ENCODE measurements around the gene C3AR1. TPM values are rescaled to one million over a fixed set of nuclear protein-coding genes. Genes with fewer than 3 reads are reported as not detected.
A peak's percentile ranks its signal among the peaks of the same experiment; 100 is the strongest.

C3AR1 gene
- total and polyA plus RNA-seq, 2 of the 13 experiments (the other 11 are each of a cell fraction or from before 2014, with no cell fraction given) = not detected

DNA sequence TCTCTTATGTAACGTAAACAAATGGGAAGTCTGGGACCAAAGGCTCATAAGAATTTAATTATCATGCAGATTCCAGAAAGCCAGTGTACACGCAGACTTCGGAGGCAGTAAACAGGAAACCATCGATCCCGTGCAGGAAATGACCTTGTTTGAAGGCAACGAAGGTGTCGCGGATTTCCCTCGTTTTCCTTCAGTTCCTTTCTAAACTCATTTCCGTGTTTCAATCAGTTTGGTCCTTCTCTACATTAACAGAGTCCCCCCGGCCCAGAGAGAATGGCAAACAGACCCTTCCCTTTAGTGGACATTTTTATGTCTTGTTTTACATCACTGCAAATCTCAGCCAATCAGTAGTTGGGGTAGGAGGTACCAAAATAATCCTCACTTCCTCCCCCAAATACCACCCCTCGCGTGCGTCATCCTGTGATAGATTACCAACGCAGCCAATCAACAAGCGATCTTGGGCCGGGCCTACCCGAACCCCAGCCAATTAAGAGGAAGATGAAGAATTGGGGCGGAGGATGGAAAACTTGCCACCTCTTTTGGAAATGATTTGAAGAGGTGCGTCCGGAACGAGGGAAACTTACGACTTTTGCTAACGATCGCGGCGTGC, 39.8 kb downstream of the C3AR1 start (continued):
- TF ChIP-seq ZFP37 (CRISPR knock-in tag; IDR thresholded peaks at IDR 0.05; ENCODE audit: borderline replicate concordance) = no peak
- TF ChIP-seq HOXA3 (CRISPR knock-in tag; IDR thresholded peaks at IDR 0.05) = peak; percentile 11
- TF ChIP-seq ZKSCAN8 (CRISPR knock-in tag; IDR thresholded peaks at IDR 0.05; ENCODE audit: borderline replicate concordance) = no peak
- no peak; the same call in 1 of the 2 replicates for TF ChIP-seq ZSCAN21 (CRISPR knock-in tag; IDR thresholded peaks at IDR 0.05; ENCODE audit: borderline replicate concordance)
- TF ChIP-seq STAT5B (CRISPR knock-in tag; IDR thresholded peaks at IDR 0.05) = no peak
- TF ChIP-seq, protein P1, sequence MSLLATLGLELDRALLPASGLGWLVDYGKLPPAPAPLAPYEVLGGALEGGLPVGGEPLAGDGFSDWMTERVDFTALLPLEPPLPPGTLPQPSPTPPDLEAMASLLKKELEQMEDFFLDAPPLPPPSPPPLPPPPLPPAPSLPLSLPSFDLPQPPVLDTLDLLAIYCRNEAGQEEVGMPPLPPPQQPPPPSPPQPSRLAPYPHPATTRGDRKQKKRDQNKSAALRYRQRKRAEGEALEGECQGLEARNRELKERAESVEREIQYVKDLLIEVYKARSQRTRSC (CRISPR knock-in tag; IDR thresholded peaks at IDR 0.05; ENCODE audit: low read depth) = no peak
- TF ChIP-seq, protein P2, sequence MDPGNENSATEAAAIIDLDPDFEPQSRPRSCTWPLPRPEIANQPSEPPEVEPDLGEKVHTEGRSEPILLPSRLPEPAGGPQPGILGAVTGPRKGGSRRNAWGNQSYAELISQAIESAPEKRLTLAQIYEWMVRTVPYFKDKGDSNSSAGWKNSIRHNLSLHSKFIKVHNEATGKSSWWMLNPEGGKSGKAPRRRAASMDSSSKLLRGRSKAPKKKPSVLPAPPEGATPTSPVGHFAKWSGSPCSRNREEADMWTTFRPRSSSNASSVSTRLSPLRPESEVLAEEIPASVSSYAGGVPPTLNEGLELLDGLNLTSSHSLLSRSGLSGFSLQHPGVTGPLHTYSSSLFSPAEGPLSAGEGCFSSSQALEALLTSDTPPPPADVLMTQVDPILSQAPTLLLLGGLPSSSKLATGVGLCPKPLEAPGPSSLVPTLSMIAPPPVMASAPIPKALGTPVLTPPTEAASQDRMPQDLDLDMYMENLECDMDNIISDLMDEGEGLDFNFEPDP (CRISPR knock-in tag; conservative IDR thresholded peaks at IDR 0.05) = no peak
- no peak for TF ChIP-seq ZNF292 (CRISPR knock-in tag; IDR thresholded peaks at IDR 0.05; ENCODE audit: borderline replicate concordance, low read depth)
- TF ChIP-seq, protein P3, sequence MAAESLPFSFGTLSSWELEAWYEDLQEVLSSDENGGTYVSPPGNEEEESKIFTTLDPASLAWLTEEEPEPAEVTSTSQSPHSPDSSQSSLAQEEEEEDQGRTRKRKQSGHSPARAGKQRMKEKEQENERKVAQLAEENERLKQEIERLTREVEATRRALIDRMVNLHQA (CRISPR knock-in tag; IDR thresholded peaks at IDR 0.05) = no peak
- TF ChIP-seq, protein P4, sequence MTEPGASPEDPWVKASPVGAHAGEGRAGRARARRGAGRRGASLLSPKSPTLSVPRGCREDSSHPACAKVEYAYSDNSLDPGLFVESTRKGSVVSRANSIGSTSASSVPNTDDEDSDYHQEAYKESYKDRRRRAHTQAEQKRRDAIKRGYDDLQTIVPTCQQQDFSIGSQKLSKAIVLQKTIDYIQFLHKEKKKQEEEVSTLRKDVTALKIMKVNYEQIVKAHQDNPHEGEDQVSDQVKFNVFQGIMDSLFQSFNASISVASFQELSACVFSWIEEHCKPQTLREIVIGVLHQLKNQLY (CRISPR knock-in tag; IDR thresholded peaks at IDR 0.05) = 0 out of 2 replicates have a peak, but pooled peaks have one; percentile 30
- no peak for TF ChIP-seq ZNF333 (CRISPR knock-in tag; IDR thresholded peaks at IDR 0.05; ENCODE audit: borderline replicate concordance)
- no peak for TF ChIP-seq MTA3 (CRISPR knock-in tag; IDR thresholded peaks at IDR 0.05)
- peak; percentile 83 for TF ChIP-seq KAT8 (CRISPR knock-in tag; IDR thresholded peaks at IDR 0.05)
- TF ChIP-seq HNRNPH1 (optimal IDR thresholded peaks at IDR 0.05; ENCODE audit: low read depth, low read length) = no peak
- TF ChIP-seq HDAC1 (CRISPR knock-in tag; IDR thresholded peaks at IDR 0.05) = no peak
- TF ChIP-seq RFX5 (IDR thresholded peaks at IDR 0.05; ENCODE audit: low read depth, low read length) = no peak
- no peak for TF ChIP-seq CHD4 (IDR thresholded peaks at IDR 0.05; ENCODE audit: borderline replicate concordance, low read length)
- TF ChIP-seq FOSL1 (CRISPR knock-in tag; IDR thresholded peaks at IDR 0.05; ENCODE audit: borderline replicate concordance) = no peak
- TF ChIP-seq, protein P5, sequence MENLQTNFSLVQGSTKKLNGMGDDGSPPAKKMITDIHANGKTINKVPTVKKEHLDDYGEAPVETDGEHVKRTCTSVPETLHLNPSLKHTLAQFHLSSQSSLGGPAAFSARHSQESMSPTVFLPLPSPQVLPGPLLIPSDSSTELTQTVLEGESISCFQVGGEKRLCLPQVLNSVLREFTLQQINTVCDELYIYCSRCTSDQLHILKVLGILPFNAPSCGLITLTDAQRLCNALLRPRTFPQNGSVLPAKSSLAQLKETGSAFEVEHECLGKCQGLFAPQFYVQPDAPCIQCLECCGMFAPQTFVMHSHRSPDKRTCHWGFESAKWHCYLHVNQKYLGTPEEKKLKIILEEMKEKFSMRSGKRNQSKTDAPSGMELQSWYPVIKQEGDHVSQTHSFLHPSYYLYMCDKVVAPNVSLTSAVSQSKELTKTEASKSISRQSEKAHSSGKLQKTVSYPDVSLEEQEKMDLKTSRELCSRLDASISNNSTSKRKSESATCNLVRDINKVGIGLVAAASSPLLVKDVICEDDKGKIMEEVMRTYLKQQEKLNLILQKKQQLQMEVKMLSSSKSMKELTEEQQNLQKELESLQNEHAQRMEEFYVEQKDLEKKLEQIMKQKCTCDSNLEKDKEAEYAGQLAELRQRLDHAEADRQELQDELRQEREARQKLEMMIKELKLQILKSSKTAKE (CRISPR knock-in tag; IDR thresholded peaks at IDR 0.05; ENCODE audit: borderline replicate concordance) = no peak
- peak; percentile 41 for TF ChIP-seq KMT2B (CRISPR knock-in tag; IDR thresholded peaks at IDR 0.05)
- TF ChIP-seq, protein P6, sequence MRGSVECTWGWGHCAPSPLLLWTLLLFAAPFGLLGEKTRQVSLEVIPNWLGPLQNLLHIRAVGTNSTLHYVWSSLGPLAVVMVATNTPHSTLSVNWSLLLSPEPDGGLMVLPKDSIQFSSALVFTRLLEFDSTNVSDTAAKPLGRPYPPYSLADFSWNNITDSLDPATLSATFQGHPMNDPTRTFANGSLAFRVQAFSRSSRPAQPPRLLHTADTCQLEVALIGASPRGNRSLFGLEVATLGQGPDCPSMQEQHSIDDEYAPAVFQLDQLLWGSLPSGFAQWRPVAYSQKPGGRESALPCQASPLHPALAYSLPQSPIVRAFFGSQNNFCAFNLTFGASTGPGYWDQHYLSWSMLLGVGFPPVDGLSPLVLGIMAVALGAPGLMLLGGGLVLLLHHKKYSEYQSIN (CRISPR knock-in tag; IDR thresholded peaks at IDR 0.05; ENCODE audit: borderline replicate concordance) = no peak
- no peak for TF ChIP-seq ZNF431 (CRISPR knock-in tag; IDR thresholded peaks at IDR 0.05; ENCODE audit: borderline replicate concordance, low read depth)
- TF ChIP-seq ZNF782 (CRISPR knock-in tag; IDR thresholded peaks at IDR 0.05; ENCODE audit: borderline replicate concordance) = no peak

Data from HepG2 (cell line).